ENCODE measurements around the gene MFSD2A. TPM values are rescaled to one million over a fixed set of nuclear protein-coding genes. Genes with fewer than 3 reads are reported as not detected.
"Not testable (repeated sequence)": the region's sequence is repeated elsewhere in the genome, so short reads cannot be mapped to it uniquely, and the experiment has no call there.

The MFSD2A gene
- total RNA-seq, 1 donor from 2014 or later = 15.5 TPM

GRCh38 chr1:39995973-39996393, 41.0 kb downstream of the MFSD2A start:
- DNase-seq (ENCODE audit: low spot score in 2 of 2) (no peak), FAIRE-seq (no peak)

- FAIRE-seq = no peak
Observed at GRCh38 chr1:39996396-39997004, 41.6 kb downstream of the MFSD2A start.

GRCh38 chr1:40001456-40001855, 46.5 kb downstream of the MFSD2A start:
- FAIRE-seq = no peak
- no peak for DNase-seq (ENCODE audit: low spot score in 2 of 2)

More at GRCh38 chr1:39996396-39997004, 41.6 kb downstream of the MFSD2A start:
- no peak for DNase-seq (ENCODE audit: low spot score in 2 of 2)

GRCh38 chr1:40003156-40004093, 48.5 kb downstream of the MFSD2A start:
- no peak for FAIRE-seq

GRCh38 chr1:40004857-40005256, 49.9 kb downstream of the MFSD2A start:
- FAIRE-seq (no peak), DNase-seq (ENCODE audit: low spot score in 2 of 2) (no peak)

More at GRCh38 chr1:40003156-40004093, 48.5 kb downstream of the MFSD2A start:
- no peak for DNase-seq (ENCODE audit: low spot score in 2 of 2)

GRCh38 chr1:40007481-40008034, 52.6 kb downstream of the MFSD2A start:
- FAIRE-seq = not testable (repeated sequence)

GRCh38 chr1:40011198-40011597, 56.3 kb downstream of the MFSD2A start:
- DNase-seq (ENCODE audit: low spot score in 2 of 2) (no peak), FAIRE-seq (no peak)

More at GRCh38 chr1:40007481-40008034, 52.6 kb downstream of the MFSD2A start:
- DNase-seq (ENCODE audit: low spot score in 2 of 2) = not testable (repeated sequence)

- no peak for FAIRE-seq
- no peak for DNase-seq (ENCODE audit: low spot score in 2 of 2)
Observed at GRCh38 chr1:40014253-40014706, 59.3 kb downstream of the MFSD2A start.

- DNase-seq (ENCODE audit: low spot score in 2 of 2) = no peak
- no peak for FAIRE-seq
Observed at GRCh38 chr1:40014812-40015594, 60.1 kb downstream of the MFSD2A start.

GRCh38 chr1:40017951-40018575, 63.1 kb downstream of the MFSD2A start:
- FAIRE-seq = no peak
- no peak for DNase-seq (ENCODE audit: low spot score in 2 of 2)

Small RNA genes within 50 kb of the gene (small RNA-seq; reads per million reads assigned to genes)
- not detected for gene RF00019

Other genes starting within 250 kb of the MFSD2A start
- 25.3 TPM for gene PPIE, start 216.3 kb upstream of the MFSD2A start, total RNA-seq
- 0.82 TPM for gene OXCT2, start 183.8 kb upstream of the MFSD2A start, total RNA-seq
- gene BMP8B, start 166.3 kb upstream of the MFSD2A start, total RNA-seq = 0.41 TPM
- gene TRIT1, start 71.6 kb upstream of the MFSD2A start, total RNA-seq = 47.3 TPM
- gene MYCL, start 53.2 kb upstream of the MFSD2A start, total RNA-seq = 9.4 TPM
- gene CAP1, start 85.6 kb downstream of the MFSD2A start, total RNA-seq = 133 TPM
- 44.8 TPM for gene PPT1, start 142.1 kb downstream of the MFSD2A start, total RNA-seq
- gene RLF, start 206.2 kb downstream of the MFSD2A start, total RNA-seq = 106 TPM

Measured in frontal cortex (tissue), 4 donors.